ENCODE measurements around the gene CARD6.
"Not testable (repeated sequence)": the region's sequence is repeated elsewhere in the genome, so short reads cannot be mapped to it uniquely, and the experiment has no call there.

Gene CARD6

GRCh38 chr5:40841068-40841805, at the start of gene CARD6:
Gene CARD6 (plus strand): TSS chr5:40841367. CDS start chr5:40841383, 16 bp downstream.
- no peak for DNase-seq (ENCODE audit: low read depth)

DNA sequence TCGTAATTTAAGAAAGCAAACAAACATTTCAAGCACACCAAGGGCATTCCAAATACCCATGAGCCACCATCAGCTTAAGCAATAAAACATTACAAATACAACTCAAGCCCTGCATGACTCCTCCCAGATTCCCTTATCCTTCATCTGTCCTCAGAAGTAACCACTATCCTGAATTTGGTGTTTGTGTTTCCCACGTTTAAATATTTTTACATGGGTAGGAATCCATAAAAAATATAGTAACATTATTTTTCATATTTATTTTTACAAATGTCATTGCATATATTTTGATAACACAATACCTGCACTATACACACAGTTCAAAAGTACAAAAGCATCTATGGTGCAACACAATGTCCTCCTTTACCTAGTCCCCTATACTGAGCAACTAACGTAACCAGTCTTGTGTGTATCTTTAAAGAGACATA, 49.4 kb upstream of the CARD6 start:
- no peak for DNase-seq (ENCODE audit: low read depth)

DNA sequence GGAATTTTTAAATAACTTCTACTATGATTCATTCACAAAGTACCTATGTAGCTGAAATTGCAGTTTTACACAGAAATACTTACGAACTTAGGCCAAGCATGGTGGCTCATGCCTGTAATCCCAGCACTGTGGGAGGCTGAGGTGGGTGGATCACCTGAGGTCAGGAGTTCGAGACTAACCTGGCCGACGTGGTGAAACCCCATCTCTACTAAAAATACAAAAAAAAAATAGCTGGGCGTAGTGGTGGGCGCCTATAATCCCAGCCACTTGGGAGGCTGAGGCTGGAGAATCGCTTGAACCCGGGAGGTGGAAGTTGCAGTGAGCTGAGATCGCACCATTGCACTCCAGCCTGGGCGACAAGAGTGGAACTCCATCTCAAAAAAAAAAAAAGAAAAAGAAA, 48.5 kb upstream of the CARD6 start:
- not testable (repeated sequence) for DNase-seq (ENCODE audit: low read depth)

GRCh38 chr5:40794340-40794739, 46.8 kb upstream of the CARD6 start:
- not testable (repeated sequence) for DNase-seq (ENCODE audit: low read depth)

- DNase-seq (ENCODE audit: low read depth): not testable (repeated sequence)
Observed at GRCh38 chr5:40794877-40795276, 46.3 kb upstream of the CARD6 start.

DNA sequence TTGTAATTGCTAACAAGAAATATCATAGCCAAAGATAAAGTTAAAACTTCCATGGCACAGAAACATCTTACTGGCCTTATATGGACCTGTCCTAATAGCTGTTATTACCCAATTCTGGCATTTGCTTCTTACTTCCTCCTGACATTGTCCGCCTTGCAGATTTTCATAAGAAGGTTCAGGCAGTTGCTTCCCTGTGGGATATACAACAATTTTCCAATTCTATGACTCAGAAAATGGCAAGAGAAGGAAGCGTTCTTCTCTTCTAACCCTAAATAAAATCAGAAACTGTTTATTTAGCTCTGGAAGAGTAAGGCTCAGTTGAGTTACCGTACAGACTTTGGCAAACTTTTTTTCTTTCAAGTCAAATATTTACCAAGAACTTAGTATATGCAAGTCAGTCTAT, 44.7 kb upstream of the CARD6 start:
- DNase-seq (ENCODE audit: low read depth): no peak

GRCh38 chr5:40797273-40798011, 43.7 kb upstream of the CARD6 start:
- peak; percentile 64 for DNase-seq (ENCODE audit: low read depth)

DNA sequence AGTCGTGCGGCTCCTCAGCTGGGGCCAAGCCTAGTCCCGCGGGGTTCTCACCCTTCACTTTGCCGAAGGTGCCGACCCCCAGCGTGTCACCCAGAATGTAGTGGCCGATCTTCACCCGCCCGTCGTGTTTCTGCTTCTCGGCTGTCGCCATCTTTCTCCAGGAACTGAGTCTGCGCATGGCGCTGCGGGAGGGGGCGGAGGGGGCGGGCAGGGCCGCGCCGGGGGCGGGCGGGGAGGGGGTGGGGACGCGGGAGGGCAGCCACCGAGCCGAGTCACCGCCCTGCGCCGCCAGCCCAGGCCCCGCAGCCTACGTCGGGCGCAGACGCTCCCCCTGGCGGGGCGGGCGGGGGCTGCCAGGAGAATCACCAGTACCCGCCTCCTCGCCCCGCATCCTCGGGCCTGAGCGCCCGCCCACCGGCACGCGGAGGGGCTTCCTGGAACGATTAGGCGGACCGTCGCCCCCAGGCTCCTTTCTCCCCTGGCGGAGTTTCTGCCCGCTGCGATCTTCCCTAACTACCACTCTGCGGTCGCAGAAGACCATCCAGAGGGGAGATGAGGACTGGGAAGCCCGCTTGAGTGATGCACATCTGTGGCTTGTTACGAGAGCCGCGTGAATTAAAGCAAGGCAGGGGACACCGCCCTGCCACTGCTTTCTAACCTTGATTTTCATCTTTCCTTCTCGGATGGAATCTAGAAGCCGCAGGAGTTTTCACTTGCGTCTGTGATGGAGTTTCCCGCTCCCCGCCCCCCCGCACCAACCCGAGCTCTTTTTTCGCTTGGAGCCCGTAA, 43.0 kb upstream of the CARD6 start, which contains the start of gene PRKAA1:
PRKAA1 (minus strand) TSS at position 363 of the 789 bp plus-strand sequence; CDS start at position 178, 185 bp downstream.
- peak; percentile 88 for DNase-seq (ENCODE audit: low read depth)

DNA sequence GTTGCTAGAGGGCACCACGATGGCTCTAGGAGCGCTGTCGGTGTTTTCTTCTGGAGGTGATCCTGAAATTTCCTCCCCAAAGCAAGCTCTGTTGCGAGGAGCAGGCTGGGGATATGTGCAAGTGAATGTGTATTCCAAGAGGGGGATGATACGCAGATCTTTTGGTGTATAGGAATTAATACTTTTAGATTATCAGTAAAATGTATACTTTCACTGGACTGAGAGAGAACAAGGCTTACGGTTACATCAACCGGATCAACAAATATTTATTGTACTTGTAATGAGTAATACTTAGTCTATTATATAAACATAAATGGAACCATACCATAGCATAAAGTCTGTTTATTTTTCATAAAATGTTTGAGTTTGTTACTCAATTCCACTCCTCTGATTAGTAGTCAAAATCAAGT, 42.4 kb upstream of the CARD6 start:
- no peak for DNase-seq (ENCODE audit: low read depth)

DNA sequence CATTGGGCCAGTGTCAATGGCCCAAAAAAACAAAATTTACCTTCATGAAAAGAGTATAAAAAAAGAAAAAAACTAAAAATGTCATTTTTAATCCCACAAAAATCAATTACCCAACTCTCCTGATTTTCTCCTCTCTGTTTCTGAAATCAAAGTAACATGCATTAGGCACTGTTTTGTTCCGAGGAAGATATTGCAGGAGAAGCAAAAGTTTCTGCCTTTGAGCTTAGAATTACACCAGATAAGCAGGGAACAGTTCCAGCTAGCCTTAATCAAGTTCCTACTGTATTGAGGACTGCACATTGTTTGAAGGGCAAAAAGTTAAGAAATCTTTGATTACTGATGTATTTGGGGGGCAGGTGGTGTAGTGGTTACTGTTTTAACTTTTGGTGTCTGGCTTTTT, 41.9 kb upstream of the CARD6 start:
- no peak for DNase-seq (ENCODE audit: low read depth)

GRCh38 chr5:40801771-40802562, 39.2 kb upstream of the CARD6 start:
- no peak for DNase-seq (ENCODE audit: low read depth)

GRCh38 chr5:40812125-40812524, 29.0 kb upstream of the CARD6 start:
- DNase-seq (ENCODE audit: low read depth): no peak

DNA sequence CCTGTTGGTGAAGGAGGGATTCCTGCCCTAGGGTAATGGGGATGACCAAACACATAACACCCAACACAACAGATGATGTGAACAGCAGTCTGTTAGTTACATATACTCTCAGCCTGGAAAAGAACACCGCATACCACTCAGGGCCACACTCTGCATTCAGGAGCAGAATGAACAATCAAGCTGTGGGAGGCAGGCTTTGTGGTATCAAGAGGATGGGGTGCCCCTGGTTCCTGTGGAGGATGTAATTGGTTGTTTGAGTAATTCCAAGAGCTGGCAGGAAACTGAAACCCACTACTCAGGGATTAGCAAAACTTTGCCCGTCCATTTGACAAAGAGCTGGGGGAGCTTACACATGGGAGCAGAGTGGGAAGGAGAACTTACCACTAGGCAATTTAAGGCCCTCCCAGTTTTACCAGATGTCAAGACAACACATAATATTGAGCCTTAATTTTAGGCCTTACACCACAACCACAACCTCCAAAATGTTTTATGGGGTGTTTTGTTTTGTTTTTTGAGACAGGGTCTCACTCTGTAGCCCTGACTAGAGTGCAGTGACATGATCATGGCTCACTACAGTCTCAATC, 27.4 kb upstream of the CARD6 start:
- no peak for DNase-seq (ENCODE audit: low read depth)

- no peak for DNase-seq (ENCODE audit: low read depth)
Observed at GRCh38 chr5:40823459-40823858, 17.7 kb upstream of the CARD6 start.

DNA sequence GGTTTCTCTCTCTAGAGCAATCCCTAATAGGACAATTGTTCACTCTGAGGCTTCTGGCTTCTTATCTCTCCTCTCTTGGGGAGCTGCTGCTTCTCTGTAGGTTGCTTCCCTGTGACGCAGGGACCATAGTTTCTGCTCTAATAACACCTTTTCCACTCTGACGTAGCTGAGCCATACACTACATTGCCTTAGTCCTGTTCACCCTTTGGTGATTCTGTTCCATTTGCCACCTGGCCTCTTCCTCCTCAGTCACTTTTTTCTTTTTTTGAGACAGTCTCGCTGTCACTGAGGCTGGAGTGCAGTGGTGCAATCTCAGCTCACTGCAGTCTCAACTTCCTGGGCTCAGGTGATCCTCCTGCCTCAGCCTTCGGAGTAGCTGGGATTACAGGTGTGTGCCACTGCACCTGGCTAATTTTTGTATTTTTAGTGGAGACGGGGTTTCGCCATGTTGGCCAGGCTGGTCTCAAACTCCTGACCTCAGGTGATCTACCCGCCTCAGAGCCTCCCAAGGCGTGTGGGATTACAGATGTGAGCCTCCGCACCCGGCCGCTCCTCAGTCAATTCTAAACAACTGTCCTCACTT, 15.6 kb upstream of the CARD6 start:
- DNase-seq (ENCODE audit: low read depth): not testable (repeated sequence)

DNA sequence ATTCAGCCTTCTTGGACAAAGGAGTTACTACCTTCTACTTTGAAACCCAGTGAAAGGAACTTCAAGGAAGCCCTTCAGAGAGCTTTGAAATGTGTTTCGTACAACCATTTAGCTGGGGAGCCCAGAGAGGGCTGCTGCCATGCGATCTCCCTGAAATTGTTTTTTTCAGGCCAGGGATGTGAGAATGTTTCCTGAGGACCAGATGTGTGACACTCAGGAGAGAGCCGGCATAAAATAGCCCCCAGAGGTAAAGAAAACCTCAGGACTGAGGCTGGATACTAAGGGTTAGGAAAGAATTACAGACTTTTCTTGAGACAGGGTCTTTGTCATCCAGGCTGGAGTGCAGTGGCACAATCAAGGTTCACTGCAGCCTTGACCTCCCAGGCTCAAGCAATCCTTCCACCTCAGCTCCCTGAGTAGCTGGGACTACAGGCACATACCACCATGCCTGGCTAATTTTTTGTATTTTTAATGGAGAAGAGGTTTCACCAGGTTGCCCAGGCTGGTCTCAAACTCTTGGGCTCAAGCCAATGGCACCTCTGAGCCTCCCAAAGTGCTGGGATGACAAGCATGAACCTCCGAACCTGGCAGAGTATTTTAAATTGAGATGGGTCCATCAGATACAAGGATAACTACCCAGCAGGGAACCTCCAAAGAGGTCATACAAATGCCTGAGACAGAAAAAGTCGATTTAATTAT, 14.5 kb upstream of the CARD6 start:
- no peak for DNase-seq (ENCODE audit: low read depth)

DNA sequence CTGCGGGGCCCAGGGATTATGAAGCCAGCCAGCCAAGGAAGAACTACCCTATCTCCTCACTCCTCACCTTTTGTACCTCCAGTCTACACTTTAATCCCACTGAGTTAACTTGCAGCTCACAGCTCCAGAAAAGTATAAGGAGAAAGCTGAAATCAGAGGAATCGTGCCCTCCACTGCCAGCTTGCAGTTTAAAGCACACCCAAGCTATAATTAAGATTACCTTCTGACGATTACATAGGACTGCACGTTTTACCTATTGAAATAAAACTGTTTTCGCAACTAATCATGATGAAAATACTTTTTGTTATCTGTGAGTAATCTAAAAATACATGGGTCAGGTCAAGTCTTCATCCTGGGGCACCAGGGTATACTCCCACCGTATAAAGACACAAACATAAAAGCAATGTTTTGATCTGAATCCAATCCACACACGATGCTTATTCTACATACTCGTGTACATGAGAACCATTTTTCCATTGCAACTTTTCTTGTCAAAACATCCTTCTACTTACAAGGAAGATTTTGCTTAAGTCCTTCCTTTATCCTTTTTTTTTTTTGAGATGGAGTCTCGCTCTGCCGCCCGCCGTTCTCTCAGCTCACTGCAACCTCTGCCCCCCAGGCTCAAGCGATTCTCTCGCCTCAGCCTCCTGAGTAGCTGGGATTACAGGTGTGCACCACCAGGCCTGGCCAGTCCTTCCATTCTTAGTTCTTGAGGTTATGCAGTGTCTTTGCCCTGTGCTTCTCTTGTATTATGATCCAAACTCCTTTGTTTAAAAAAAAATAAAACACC, 13.8 kb upstream of the CARD6 start:
- no peak for DNase-seq (ENCODE audit: low read depth)

GRCh38 chr5:40828021-40828631, 13.0 kb upstream of the CARD6 start:
- DNase-seq (ENCODE audit: low read depth): no peak

Data from activated T-helper 1 cell treated with Interleukin-2 at 50 U/mL for 16 hours (primary cell).